ENCODE data around the gene WFDC2.

DNA sequence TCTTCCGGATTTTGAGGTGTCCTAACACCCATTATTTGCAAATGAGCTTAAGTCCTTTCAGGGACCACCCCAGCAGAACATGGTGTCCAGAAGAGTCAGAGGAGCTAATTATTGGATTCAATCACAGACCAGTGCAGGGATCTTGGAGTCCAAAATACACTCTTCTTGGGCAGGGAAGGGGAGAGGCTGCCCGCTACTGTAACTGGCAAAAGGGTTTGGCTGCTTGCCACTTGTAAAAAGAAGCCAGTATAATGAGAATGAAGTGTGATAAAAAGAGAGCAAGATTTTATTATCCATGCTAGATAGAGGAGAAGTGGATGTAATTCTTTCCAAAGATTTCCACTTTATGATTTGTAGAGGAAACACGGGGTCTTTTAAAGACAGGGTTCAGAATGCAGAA is 26.6 kb downstream of the WFDC2 start:
- TF ChIP-seq PPARA (CRISPR knock-in tag; IDR thresholded peaks at IDR 0.05; ENCODE audit: borderline replicate concordance) (no peak), TOX (CRISPR knock-in tag; IDR thresholded peaks at IDR 0.05; ENCODE audit: borderline replicate concordance) (no peak), RARB (CRISPR knock-in tag; IDR thresholded peaks at IDR 0.05) (no peak), CSDC2 (CRISPR knock-in tag; IDR thresholded peaks at IDR 0.05) (no peak), ISL1 (CRISPR knock-in tag; IDR thresholded peaks at IDR 0.05) (no peak)
- TF ChIP-seq, protein P1, sequence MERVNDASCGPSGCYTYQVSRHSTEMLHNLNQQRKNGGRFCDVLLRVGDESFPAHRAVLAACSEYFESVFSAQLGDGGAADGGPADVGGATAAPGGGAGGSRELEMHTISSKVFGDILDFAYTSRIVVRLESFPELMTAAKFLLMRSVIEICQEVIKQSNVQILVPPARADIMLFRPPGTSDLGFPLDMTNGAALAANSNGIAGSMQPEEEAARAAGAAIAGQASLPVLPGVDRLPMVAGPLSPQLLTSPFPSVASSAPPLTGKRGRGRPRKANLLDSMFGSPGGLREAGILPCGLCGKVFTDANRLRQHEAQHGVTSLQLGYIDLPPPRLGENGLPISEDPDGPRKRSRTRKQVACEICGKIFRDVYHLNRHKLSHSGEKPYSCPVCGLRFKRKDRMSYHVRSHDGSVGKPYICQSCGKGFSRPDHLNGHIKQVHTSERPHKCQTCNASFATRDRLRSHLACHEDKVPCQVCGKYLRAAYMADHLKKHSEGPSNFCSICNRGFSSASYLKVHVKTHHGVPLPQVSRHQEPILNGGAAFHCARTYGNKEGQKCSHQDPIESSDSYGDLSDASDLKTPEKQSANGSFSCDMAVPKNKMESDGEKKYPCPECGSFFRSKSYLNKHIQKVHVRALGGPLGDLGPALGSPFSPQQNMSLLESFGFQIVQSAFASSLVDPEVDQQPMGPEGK (CRISPR knock-in tag; IDR thresholded peaks at IDR 0.05; ENCODE audit: borderline replicate concordance) = no peak

All from SK-N-SH treated with all-trans-retinoic acid at 6 μM for 48 hours (cell line).